A673 (cell line): ENCODE measurements around the gene TEAD1.

Source experiments
- EZH2 ChIP-seq: fragments of 200-600 bp; sonication (generic); IDR thresholded peaks from 2 replicates; pipeline ENCODE4 v1.6.1; 2017; ENCODE audit warnings: borderline replicate concordance, low read depth, mild to moderate bottlenecking, mixed read lengths, antibody characterized with exemption, low read length; ENCODE audit not compliant: poor library complexity, severe bottlenecking
- TF ChIP-seq, protein P1 (sequence below): fragments of 300-800, 200-600 bp; sonication (generic); conservative IDR thresholded peaks from 2 replicates; pipeline ENCODE4 v1.5.1; 2017; ENCODE audit warnings: low read depth, mild to moderate bottlenecking, antibody characterized with exemption, low read length, moderate library complexity, mixed read lengths

DNA sequence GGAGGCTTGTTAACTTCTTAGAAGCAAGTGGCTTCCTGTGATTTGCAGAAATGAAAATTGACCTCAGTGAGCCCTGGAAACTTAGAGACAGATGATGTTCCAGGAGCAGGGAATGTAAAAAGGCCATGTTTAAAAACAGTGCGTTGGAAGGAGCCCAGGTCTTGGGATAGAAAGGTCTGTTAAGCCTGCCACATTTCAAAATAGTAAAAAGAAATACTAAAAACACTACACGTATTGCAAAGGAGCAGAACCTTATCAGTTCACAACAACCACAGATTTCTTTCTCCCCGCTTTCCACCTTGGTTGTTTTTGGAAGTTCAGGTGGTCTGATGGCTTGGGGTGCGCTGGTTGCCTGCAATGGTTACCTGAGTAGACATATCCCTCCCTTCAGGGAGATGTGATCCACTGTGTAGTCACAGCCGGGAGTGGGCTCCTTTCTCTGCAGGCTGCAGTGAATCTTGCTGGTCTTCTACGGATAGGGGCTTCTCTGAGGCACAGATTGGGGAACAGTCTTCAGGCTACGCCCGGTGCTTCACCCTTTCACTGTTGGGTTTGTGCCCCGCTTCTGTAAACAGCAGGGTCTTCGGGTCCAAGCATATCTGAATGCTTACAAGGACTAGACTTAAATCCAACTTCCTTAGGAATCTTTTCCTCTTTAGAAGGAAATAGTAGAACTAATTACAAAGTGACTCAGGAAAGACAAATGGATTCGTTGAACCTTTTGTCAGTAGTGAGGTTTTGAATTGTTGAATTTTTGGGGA lies 1.9 kb downstream of the TEAD1 start:
- TF ChIP-seq, protein P1, sequence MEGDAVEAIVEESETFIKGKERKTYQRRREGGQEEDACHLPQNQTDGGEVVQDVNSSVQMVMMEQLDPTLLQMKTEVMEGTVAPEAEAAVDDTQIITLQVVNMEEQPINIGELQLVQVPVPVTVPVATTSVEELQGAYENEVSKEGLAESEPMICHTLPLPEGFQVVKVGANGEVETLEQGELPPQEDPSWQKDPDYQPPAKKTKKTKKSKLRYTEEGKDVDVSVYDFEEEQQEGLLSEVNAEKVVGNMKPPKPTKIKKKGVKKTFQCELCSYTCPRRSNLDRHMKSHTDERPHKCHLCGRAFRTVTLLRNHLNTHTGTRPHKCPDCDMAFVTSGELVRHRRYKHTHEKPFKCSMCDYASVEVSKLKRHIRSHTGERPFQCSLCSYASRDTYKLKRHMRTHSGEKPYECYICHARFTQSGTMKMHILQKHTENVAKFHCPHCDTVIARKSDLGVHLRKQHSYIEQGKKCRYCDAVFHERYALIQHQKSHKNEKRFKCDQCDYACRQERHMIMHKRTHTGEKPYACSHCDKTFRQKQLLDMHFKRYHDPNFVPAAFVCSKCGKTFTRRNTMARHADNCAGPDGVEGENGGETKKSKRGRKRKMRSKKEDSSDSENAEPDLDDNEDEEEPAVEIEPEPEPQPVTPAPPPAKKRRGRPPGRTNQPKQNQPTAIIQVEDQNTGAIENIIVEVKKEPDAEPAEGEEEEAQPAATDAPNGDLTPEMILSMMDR, result no peak
- TF ChIP-seq EZH2, result no peak
